NCI-H1694 treated with DMSO at 0.1 percent for 48 hours (cell line): ENCODE data around the gene POLR1A.

Experiments
- DNase-seq: peaks from one replicate; lab custom pipeline; 2025; lab: John Stamatoyannopoulos, UW

Gene POLR1A

GRCh38 chr2:86021396-86022378 lies 84.0 kb downstream of the POLR1A start:
- no peak for DNase-seq

- DNase-seq, result no peak
Measured at GRCh38 chr2:86020984-86021383, 84.7 kb downstream of the POLR1A start.

GRCh38 chr2:86019121-86019520 lies 86.6 kb downstream of the POLR1A start:
- DNase-seq, result no peak

DNA sequence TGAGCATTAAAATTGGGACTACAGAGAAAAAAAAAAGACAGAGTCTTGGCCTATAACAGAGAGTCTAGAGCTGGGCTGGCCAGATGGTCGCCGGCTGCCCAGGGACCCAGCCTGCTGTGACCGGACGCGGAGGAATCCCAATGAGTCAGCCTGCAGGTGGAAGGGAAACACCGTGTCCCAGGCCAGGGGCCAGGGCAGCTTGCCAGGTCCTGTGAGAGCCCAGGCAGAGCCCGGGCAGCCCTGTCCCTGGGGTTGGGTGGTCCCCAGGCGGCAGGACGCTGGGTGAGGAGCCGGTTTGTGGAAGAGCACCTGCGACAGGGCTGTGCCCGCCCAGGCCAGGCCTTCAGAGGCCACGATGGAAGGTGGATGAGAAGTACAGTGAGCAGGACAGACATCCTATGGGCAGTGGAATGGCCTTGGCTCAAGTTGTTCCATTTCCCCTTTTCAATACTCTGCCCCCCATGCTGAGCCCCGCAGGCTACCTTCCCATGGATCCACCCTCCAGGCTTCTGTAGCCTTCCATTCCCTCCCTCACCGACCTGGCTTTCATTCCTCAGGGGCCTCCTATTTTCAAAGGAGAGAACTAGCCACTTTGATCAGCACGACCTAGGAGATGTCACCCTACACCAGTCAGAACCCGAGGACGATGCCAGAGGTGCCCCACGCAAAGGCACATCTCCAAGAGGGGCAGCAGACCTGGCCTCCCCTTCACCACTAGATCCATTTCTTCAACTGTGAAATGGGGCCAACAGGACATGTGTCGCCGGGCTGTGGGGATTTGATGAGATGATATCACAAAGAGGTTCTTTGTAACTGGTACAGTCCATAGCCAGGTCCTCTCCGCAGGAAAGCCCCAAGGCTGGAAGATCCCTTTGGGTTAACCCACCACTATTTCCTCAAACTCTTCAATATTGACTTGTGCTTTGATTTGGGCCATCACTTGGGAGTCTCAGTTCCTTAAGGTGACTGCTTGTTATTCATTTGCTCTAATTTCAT lies 87.5 kb downstream of the POLR1A start:
- DNase-seq, result no peak

DNA sequence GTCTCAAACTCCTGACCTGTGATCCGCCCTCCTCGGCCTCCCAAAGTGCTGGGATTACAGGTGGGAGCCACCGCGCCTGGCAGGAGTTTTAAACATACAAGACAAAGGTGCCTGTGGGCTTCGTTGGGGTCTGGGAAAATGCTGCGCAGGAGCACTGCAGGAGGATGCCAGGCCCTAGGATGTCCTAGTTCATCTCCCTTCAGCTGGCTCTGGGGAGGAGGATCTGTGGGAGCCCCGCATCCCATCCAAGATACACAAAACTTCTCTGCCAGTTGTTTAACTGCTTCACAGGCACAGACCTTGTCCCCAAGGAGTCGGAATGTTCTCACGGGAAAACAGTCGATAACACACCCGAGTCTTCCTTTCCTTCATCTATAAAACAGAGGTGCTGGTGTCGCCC lies 89.1 kb downstream of the POLR1A start:
- DNase-seq, result no peak

DNA sequence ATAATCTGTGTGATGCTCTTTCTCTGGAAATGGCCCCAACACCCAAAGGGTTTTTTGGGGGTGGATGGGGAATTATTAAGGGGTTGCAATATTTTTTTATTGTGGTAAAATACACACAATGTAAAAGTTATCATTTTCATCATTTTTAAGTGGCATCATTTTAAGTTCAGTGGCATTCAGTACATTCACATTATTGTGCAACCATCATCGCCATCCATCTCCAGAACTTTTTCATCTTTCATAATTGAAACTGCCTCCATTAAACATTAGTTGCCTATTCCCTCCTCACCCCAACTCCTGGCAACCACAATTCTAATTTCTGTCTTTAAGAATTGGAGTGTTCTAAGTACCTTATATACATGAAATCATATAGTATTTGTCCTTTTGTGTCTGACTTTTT lies 90.0 kb downstream of the POLR1A start:
- no peak for DNase-seq

DNA sequence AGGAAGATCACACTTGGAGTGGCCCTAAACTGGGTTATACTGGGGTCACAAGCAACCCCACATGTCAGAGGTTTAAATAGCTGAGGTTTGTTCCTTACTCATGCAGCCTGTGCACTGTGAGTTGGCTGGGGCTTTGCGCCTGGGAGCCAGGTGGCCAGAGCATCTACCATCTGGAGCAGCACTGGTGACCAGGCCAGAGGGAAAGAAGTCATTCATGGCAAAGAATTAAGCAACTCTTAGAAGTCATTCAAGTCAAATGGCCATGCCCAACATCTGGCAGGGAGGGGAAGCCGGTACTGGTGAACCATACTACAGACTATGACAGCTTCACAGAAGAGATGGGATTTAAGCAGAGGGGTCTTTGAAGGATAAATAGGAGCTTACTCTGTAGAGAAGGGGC lies 90.7 kb downstream of the POLR1A start:
- no peak for DNase-seq

DNA sequence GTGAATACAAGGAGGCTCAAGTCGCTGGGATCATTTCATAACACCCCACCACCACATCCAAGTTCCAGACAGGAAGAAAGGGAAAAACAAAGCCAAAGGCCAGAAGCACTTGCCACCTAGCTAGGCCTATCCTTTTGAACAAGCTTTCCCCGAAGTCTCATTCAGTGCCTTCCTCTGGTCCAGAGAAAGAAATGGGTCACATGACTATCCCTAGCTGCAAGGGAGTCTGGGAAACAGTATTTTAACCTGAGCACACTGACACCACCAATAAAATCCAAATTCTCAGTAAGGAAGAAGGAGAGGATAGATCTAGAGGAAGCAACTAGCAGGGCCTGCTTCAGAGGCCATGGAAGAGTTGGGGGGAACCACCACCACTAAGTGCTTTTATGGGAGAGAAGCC lies 91.2 kb downstream of the POLR1A start:
- DNase-seq, result no peak

GRCh38 chr2:86012007-86012712 lies 93.5 kb downstream of the POLR1A start:
- no peak for DNase-seq

- no peak for DNase-seq
Measured at GRCh38 chr2:86011449-86011941, 94.2 kb downstream of the POLR1A start.

DNA sequence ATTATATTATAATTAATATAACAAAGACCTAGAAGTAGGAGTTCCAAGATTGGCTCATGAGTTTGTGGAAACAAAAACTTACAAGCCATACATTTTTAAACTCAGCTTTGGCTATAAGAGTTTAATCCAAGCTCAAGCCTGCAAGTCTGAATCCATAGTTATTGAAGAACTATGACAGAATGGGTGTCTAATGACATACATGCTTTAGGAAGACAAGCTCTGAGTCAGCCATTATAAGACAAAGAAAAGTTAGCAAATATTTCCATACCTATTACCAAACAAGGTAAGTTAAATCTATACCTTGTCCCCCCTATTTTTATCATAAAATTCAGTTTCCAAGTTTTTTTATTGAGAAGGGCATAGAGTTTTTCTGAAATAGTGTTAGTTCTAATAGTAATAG lies 95.6 kb downstream of the POLR1A start:
- no peak for DNase-seq

GRCh38 chr2:86006524-86006923 lies 99.2 kb downstream of the POLR1A start:
- DNase-seq, result no peak

GRCh38 chr2:86003967-86004366 lies 101.7 kb downstream of the POLR1A start:
- no peak for DNase-seq

GRCh38 chr2:86003104-86003503 lies 102.6 kb downstream of the POLR1A start:
- DNase-seq, result no peak

DNA sequence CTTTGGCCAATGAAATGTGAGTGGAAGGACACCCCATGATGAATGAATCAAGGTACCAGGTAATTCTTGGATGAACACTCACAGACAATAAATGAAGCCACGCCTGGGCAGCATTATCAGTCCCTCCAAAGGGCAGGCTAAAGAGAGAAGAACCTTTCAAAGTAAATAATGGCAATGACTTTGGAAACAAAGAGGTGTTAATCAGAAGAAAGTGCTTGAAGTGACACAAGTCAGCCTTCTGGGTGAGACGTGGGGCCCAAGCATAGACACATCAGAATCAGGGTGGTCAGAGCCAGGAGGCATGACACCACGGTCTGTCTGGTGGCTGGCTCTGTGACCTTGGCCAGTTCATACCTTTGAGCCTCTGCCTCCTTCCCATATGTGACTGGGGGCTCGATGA lies 103.3 kb downstream of the POLR1A start:
- DNase-seq, result no peak

- no peak for DNase-seq
Measured at GRCh38 chr2:86001326-86001725, 104.4 kb downstream of the POLR1A start.

DNA sequence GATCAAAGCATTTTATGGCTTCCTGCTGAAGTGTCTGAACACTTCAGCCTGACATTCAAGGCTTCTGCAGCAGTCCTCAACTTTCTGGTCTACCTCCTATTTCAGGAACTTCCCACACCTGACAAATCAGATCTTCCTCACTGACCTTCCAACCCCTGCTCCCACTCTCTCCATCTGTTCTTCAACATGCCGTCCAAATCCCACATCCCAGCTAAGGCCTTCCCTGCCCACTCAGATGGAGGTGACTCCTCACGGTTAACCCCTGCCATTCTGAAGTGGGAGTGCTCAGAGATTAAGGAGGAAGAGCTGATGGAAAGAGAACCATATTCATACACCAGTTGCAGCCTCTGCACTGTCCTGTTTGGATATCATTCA lies 104.8 kb downstream of the POLR1A start:
- DNase-seq, result no peak

DNA sequence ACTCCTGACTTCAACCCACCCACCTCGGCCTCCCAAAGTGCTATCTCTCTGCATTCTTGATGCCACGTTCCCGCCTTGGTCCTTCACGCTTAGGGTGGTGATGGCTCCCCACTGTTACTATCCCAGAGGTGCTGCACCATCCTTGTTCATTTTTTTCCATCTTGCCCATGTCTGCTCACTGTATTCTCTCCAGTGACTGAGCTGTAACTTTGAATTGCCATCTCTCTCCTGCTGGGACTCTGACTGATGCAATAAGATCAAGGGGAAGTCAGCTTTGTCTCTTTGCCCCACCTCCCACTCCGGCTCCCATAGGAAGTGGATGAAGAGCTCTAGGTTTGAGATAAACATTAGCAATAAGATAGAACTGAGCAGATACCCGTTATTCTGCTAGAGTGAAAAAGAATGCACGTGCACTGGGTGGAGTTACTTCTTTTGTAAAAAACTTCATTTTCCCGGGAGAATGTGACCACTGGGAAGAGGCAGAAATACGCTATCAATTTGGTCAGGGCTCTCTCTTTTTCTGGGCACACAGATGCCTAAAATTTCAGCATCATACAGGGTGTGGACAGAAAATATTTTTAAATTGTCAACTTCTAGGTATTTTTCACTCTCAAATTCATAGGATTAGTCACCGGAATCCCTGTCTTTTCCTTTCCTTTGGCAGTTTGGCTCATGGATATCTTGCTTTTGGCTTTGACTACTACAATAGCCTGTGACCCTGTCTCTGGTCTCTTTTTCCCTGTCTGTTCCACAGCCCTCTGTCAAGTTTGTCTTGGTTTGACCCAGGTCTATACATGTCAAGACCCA lies 105.4 kb downstream of the POLR1A start:
- no peak for DNase-seq

DNA sequence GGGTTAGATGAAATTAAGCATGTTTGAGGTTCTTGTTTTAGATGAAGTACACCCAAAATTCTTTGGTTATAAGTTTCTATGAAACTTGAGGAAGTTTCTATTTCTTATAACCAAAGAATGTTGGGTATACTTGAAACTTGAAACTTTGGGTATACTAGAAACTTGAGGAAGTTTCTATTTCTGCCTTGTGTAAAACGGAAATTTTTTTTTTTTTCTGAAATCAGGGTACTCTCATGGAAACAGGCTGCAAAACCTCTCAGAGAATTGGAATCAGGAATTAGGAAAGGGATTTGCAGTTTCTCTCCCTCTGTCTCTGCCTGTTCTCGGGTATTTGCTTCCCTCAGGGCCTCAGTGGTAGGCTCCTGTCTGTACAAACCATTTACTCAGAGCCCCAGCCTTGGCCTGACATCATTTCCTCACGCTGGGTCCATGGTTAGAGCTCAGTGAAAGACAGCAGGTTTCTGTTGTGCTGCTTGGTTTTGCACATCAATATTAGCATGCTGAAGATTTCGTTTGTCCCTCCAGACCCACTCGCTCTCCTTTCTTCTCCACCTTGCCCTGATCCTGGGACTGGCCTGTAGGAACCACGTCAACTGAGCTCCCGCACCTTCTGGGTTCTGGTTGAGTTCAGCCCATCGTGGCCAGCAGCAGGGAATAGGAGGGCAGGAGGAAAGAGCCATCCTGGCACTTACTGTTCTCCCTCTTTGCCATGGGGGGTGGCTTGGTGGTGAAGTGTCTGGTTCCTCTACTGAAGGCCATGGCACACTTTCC lies 106.4 kb downstream of the POLR1A start:
- no peak for DNase-seq
